Measurements from ENCODE around the gene TRIAP1.

Gene TRIAP1

DNA sequence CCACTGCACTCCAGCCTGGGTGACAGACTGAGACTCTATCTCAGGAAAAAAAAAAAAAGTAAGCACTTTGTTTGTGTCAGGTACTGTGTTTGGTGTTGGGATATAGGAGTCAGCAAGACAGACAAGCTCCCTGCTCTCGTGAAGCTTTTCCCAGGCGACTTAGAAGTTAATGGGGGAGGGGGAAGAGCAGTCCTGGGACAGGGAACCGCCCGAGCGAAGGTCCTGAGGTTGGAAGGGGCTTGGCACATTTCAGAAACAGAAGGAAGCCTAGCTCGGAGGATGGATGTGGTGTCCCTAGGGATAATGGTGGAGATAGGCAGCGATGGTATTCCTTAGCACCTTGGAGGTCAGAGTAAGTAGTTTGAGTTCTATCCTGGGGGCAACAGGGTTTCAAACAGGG is 16.8 kb downstream of the TRIAP1 start:
- DNase-seq (ENCODE audit: low spot score), result no peak

DNA sequence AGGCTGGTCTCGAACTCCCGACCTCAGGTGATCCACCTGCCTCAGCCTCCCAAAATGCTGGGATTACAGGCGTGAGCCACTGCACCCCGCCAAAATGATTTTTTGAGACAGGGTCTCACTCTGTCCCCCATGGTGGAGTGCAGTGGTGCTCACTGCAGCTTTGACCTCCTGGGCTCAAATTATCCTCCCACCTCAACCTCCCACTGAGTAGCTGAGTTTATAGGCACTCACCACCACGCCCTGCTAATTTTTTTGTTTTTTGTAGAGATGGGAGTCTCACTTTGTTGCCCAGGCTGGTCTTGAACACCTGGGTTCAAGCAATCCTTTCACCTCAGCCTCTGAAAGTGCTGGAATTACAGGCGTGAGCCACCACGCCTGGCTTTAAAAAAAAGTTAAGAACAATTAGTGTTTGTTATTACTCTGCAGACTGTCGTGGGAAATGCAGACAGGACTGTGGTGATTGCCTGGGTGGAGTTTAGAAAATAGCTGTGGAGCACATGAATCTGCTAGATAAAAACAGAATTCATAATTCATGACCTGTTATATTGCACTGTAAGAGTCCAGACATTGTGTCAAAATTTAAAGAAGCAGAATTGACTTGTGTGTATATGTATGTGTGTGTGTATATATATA is 17.5 kb downstream of the TRIAP1 start:
- DNase-seq (ENCODE audit: low spot score), result no peak

DNA sequence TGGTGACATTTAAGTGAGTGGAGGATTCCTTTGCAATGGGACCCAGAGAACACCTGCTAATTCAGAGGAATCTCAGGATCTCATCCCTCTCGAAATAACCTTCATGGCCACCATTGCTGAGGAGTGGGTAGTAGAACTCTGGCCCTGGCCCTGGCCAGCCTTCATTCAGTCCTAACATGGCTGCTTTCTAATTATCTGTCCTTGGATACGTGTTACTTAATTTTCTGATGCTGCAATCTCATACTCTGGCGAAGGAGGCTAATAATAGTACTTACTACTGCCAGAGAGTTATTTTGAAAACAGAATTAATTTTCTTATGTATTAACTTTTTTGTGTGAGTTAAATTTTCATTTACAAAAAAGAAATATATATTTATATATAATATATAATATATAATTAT is 20.4 kb downstream of the TRIAP1 start:
- DNase-seq (ENCODE audit: low spot score), result no peak

DNA sequence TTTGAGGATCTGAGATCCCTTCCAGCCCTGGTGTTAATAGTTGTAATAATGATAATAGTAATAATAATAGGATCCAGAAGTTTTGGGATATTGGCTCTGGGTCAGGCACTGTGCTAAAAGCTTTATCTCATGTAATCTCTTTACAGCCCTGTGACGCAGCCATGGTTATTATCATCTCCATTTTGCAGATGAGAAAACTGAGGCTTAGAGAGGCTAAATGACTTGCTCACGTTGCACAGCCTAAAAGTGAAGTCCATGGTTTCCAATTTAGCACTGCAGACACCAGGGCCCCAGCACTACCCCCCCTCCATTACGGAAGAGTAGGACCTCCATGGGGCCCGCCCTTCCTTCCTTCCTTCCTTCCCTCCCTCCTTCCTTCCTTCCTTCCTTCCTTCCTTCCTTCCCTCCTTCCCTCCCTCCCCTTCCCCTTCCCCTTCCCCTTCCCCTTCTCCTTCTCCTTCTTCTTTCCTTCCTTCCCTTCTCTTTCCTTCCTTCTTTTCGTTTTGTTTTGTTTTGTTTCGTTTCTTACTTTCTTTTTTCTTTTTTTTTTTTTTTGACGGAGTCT is 23.2 kb downstream of the TRIAP1 start:
- no peak for DNase-seq (ENCODE audit: low spot score)

DNA sequence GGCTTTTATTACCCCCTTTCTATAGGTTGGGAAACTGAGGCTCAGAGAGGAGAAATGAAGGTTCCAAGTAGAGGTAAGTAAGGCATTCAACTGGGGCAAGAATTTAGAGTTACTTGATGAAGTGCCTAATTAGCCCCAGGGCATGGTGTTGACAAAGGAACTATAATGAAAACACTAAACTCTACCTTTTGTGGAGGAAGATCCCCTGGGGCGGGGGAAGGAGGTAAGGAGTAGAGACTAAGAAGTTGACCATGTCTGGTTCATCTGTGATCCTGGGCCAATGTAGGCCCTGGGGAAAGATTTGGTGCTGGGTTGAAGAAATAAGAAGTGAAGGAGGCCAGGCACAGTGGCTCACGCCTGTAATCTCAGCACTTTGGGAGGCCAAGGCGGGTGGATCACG is 24.5 kb downstream of the TRIAP1 start:
- no peak for DNase-seq (ENCODE audit: low spot score)

DNA sequence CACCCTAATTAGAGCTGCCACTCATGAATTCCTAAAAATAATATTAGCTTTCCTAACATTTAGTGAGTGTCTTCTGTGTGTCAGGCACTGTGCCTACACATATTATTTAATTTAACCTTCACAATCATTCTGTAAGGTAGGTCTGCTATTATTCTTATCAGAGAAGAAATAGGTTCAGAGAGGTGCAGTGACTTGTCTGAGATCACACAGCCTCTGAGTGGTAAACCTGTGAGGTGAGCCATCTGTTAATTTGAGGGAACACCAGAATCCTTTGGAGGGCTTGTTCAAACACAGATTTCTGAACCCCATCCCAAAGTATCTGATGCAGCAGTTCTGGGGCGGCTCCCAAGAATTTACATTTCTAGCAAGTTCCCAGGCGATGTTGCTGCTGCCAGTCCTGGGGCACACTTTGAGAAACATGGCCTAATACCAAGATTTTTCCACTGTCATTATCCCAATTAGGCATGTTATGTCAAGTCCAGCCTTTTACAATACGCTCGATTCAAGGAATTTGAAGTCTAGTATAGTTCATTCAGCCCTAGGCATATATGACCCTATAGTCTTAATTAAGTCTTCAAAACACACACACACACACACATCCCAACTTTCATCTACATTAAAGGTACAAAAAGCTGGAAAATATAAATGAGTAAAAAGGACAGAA is 28.1 kb downstream of the TRIAP1 start:
- no peak for DNase-seq (ENCODE audit: low spot score)

DNA sequence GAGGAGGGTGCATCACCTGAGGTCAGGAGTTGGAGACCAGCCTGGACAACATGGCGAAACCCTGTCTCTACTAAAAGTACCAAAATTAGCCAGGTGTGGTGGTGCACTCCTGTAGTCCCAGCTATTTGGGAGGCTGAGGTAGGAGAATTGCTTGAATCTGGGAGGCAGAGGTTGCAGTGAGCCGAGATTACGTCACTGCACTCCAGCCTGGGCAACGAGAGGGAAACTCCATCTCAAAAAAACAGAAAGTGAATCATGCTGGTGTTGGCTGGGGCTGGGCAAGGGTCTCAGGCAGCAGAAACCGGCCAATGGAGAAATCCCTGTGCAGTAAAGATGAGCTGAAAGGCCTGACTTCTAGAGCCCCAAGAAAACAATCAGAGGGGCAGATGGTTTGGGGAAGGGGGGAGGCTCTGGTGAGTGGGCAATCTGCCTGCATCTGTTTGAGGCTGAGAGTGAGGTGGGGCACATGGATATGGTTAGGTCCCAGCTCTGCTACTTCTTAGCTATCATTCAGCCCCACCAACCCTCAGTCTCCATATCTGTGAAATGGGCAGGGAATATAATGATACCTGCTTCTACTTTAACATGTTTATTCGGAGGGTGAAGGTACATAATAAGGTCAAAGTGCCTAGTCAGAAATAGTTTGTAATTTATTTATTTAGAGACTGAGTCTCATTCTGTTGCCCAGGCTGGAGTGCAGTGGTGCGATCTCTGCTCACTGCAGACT is 29.5 kb downstream of the TRIAP1 start:
- no peak for DNase-seq (ENCODE audit: low spot score)

DNA sequence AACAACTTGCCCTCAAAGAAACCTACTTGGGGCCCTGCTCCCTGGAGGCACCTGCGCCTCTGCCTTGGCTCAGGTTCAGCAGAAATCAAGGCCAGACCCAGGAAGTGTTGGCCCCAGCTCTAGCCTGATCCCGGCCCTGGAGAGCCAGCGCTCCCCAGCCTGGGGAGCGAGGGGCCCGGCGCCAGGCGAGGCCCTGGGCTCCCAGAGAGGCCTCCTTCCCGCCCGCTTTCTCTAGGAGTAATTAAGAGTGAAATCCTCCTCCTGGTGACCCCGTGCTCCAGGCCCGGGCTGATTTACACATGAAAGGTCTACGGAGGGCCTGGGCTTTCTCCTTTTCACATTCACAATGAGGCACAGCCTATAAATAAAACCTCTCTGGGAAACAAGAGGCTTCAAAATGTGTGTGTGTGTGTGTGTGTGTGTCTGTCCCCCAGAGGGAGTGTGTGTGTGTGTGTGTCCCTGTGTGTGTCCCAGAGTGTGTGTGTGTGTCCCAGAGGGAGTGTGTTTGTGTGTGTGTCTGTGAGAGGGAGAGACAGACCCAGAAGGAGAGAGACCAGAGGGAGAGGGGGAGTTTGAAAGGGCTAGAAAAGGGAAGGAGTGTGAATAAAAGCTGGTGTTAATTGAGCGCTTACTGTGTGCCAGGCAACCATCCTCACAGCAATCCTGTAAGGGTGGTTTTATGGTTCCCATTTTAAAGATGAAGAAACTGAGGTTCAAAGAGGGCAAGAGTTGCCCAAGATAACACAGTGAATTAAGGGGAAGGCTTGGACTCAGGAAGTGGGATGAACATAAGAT is 32.1 kb downstream of the TRIAP1 start:
- DNase-seq (ENCODE audit: low spot score), result no peak

DNA sequence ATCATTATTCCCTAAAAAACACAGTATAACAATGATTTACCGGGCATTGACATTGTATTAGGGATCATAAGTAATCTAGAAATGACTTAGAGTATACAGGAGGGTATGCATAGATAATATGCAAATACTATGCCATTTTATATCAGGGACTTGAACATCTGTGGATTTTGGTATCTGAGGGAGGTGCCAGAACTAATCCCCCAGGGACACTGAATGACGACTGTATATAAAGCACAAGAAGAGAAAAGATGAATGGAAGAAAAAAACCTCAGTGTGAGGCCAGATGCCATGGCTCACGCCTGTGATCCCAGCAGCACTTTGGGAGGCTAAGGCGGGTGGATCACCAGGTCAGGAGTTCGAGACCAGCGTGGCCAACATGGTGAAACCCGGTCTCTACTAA is 33.8 kb downstream of the TRIAP1 start:
- no peak for DNase-seq (ENCODE audit: low spot score)

DNA sequence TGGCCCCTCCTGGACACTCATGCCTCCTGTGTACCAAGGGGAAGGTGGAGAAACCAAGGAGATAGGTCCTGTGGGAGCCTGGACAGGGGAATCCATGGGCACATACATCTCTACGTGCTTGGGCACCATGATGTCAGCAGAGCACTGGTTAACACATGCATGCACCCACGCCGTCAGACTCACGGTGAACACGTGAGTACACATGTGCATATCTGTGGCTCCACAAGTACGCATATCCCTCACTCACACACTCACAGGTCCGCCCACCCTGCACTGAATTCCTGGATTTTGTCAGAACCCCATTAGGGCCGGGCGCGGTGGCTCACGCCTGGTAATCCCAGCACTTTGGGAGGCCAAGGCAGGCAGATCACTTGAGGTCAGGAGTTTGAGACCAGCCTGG is 37.4 kb downstream of the TRIAP1 start:
- no peak for DNase-seq (ENCODE audit: low spot score)

DNA sequence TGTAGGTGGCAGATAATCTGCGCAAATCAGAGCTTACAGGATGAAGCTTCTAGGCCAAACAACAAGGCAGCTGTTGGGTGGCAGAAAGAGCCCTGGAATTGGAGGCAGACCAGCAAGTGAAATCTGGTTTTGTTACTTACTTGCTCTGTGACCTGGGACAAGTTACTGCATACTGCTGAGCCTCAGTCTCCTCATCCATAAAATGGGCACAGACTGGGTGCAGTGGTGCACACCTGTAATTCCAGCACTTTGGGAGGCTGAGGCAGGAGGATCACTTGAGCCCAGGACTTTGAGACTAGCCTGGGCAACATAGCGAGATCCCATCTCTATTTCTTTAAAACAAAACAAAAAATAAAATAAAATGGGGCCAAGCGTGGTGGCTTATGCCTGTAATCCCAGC is 39.6 kb downstream of the TRIAP1 start:
- no peak for DNase-seq (ENCODE audit: low spot score)

DNA sequence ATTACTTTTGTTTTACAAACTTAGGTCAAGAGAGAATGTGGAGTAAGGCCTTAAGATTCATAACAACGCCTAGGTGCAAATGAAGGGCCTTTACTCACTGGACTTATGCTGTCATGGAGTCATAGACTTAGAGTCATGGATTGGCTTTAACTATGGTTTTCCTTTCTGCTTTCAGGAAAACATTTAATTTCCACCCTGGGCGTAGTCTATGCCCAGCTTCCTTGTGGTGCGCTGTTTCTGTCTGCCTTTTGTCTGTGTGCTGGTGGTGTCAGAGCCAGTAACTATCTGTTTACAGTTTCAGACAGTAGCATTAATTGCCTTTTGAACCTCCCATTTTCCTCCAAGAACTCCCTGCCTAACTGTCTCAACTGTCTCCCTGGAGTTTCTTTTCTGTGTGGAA is 40.1 kb downstream of the TRIAP1 start:
- DNase-seq (ENCODE audit: low spot score), result no peak

DNA sequence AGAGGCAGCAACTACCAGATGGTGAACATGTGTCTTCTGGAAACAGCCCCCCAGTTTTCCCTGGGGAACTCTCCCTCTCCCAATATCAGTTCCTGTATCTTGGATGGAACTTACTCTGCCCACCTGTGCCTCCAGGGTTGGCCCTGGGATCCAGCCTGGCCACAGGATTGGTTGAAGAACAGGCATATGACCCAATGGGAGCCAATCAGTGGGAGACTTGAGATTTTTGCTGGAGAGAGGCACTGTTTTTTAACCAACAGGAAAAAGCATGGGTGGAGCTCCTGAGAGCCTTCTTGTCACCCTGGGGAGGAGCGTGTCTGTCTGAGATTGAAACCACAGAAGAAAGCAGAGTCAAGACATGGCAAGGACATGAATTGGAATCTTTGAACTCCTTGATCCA is 41.9 kb downstream of the TRIAP1 start:
- no peak for DNase-seq (ENCODE audit: low spot score)

DNA sequence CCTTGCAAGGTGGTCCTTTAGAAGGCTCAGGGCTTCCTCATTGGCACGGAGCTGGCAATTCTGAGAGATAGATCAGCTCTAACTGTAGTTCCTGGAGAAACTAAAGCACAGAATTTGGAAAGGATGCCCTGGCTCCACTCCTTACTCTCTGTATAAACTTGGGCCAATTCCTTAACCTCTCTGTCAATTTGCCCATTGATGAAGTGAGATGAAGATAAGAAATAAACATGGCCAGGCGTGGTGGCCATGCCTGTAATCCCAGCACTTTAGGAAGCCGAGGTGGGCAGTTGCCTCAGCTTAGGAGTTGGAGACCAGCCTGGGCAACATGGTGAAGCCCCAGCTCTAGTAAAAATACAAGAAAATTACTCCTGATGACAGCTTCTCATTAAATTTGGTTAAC is 42.3 kb downstream of the TRIAP1 start:
- no peak for DNase-seq (ENCODE audit: low spot score)

DNA sequence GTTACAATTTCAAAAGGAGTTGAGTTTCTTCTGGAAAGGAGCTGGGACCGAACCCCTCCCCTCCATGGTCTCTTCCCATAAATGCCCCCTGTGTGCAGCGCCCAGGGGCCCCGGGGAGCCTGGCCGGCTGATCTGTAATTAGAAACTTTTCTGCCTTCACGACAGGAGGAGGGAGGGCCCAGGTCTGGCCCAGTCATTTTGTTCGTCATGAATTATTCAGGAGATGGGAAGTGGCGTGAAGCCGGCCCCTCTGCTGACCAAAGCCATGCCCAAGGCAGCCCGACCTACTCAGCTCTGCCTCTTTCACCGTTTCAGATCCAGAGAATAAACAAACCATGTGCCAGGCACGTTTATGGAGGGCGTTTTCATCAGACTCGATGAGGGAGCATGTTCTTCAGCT is 44.0 kb downstream of the TRIAP1 start:
- DNase-seq (ENCODE audit: low spot score), result no peak

DNA sequence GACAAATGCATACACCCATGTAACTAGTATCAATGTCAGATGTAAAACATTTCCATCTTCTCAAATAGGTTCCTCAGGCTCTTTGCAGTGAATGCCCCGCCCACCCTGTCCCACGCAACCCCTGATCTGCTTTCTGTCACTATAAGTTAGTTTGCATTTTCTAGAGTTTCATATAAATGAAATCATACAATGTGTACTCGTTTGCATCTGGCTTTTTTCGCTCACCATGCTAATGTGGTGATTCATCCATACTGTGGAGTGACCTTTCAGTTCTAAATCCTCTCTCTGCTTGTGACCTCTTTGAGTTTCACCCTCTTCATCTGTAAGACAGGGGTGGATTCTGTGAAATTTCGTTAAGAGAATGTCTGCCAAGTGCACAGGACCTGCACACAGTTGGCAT is 46.7 kb downstream of the TRIAP1 start:
- no peak for DNase-seq (ENCODE audit: low spot score)

DNA sequence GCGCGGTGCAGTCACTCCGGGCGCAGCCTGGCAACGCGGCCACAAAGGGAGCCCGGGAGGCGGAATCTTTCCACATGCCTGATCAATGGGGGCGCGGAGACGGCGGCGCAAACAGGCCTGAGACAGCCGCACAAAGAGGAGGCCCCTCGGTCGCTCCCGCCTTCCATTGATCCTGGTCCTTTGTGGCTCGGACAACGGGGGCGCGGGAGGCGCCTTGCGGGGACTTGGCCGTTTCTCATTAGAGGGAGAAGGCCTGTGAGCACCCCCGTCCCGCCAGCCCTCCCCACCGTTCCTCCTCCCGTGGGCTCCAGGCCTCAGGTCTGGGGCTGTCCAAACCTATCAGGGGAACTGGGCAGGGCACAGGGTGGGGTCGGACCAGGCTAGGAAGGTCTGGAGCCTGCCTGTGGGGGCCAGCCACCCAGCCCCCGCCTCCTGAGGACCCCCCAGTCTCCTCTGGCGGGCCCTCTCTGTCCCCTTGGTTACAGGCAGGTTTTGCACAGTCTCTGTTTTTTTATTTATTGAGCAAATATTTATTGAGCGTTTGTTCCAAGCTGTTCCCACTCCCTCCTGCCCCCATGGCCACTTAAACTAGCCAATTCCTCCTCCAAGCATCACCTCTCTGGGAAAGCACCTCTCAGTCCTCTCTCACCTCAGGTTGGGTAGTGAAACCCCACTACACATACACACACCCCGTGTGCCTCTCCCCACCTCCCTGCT is 48.2 kb downstream of the TRIAP1 start:
- DNase-seq (ENCODE audit: low spot score), result no peak

DNA sequence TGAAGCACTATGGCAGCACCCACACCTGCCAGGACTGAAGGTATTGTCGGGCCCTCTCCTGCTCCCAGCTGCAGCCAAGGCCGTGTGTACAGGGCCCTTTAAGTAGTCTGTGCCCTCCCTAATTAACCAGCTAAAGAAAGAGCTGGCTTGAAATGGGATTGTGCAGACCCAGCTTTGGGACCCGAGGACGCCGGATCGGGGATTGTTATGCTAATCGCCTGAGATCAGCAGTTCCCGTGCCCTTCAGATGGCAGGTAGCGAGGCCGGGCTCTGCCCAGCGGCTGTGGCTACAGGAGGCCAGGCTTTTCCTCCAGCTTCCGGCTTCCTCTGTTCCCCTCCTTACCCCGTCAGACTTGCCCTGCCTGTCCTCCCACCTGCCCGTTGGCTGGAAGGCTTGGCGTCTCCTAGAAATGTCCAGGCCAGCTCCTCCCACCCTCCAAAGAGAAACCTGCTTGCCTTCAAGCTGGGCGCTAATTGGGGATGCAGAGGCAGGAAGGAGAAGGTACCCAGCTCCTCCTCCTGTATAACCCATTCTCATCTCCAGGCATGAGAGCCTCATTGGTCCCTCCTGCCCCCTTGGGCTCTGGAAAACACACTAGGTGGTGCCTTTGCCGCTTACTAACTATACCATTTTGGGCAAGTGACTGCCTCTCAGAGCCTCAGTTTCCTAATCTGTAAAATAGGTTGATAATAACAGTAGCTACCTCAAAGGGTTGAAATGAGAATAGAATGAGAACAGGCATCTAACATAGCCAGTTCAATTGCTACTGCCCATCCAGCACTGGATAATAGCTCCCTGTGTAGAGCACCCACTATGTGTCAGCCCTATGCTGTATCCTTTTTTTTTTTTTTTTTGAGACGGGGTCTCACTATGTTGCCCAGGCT is 51.5 kb downstream of the TRIAP1 start:
- DNase-seq (ENCODE audit: low spot score), result no peak

Measured in D341Med (cell line).